ENCODE measurements around the gene MAPK11. TPM values are rescaled to one million over a fixed set of nuclear protein-coding genes. Genes with fewer than 3 reads are reported as not detected.

MAPK11 gene
- total RNA-seq, 1 donor from 2014 or later, result 11.3 TPM

GRCh38 chr22:50272044-50272802 lies 2.0 kb upstream of the MAPK11 start:
- Mint-ChIP-seq H3K9me3 (no peaks in the 10 kb centered on the region), H3K4me3 (no peak overlapping the region), H3K27ac (no peak overlapping the region), H3K27me3 (no peaks in the 10 kb centered on the region), H3K4me1 (peaks cover 17% of the 10 kb centered on the region), H3K36me3 (ENCODE audit: low read depth) (no peaks in the 10 kb centered on the region)
- CTCF ChIA-PET, result interaction anchor here (1.3 to 3.8 kb wide), 3 partner anchors 20 to 69 kb away, joined by 4 to 22 read pairs (median 11); partner anchors contain the start of gene DENND6B
- POLR2A ChIA-PET, result interaction anchor here (0.6 to 1.6 kb wide), 5 partner anchors 21 to 70 kb away, joined by 3 to 8 read pairs (median 5); partner anchors contain the start of gene HDAC10
- ATAC-seq (ENCODE audit: low read depth) (no peak), DNase-seq (no peak)
- no peak for TF ChIP-seq CTCF (IDR thresholded peaks at IDR 0.05)
- intact Hi-C loops (cut with micrococcal nuclease), result no loop called here

GRCh38 chr22:50271519-50271970 lies 1.4 kb upstream of the MAPK11 start:
- CTCF ChIA-PET, result interaction anchor here (1.3 to 3.8 kb wide), 3 partner anchors 19 to 70 kb away, joined by 4 to 22 read pairs (median 11); partner anchors contain the start of gene DENND6B

GRCh38 chr22:50270666-50271394 lies 650 bp upstream of the MAPK11 start:
- intact Hi-C loops (cut with micrococcal nuclease), result loop anchor here (1.0 to 2.0 kb wide), 4 partner anchors 9 to 349 kb away; no protein-coding TSS in a partner anchor
- no peaks in the 10 kb centered on the region for H3K36me3 Mint-ChIP-seq (ENCODE audit: low read depth)
- DNase-seq (peak; percentile 67), ATAC-seq (ENCODE audit: low read depth) (peak; percentile 46)
- H3K4me1 Mint-ChIP-seq, result peaks cover 17% of the 10 kb centered on the region
- ChIA-PET POLR2A (interaction anchor here (0.6 to 1.2 kb wide), 4 partner anchors 19 to 80 kb away, joined by 3 to 5 read pairs (median 4); partner anchors contain the start of gene TUBGCP6), CTCF (interaction anchor here (1.3 to 3.8 kb wide), 2 partner anchors 18 to 57 kb away, joined by 4 to 22 read pairs; partner anchors contain the start of gene DENND6B)
- no peak for TF ChIP-seq CTCF (IDR thresholded peaks at IDR 0.05)
- H3K9me3 Mint-ChIP-seq, result no peaks in the 10 kb centered on the region
- H3K27me3 Mint-ChIP-seq, result no peaks in the 10 kb centered on the region
- peak overlapping the region; percentile 73 for H3K4me3 Mint-ChIP-seq
- H3K27ac Mint-ChIP-seq, result no peak overlapping the region

More at GRCh38 chr22:50271519-50271970, 1.4 kb upstream of the MAPK11 start:
- Mint-ChIP-seq H3K4me3 (no peak overlapping the region), H3K27ac (no peak overlapping the region), H3K36me3 (ENCODE audit: low read depth) (no peaks in the 10 kb centered on the region), H3K4me1 (peaks cover 17% of the 10 kb centered on the region), H3K9me3 (no peaks in the 10 kb centered on the region), H3K27me3 (no peaks in the 10 kb centered on the region)
- POLR2A ChIA-PET, result interaction anchor here (0.6 to 1.6 kb wide), 3 partner anchors 20 to 63 kb away, joined by 3 to 5 read pairs (median 5); partner anchors contain the start of gene HDAC10
- intact Hi-C loops (cut with micrococcal nuclease), result loop anchor here (2.0 kb wide), 1 partner anchor 21 kb away; no protein-coding TSS in a partner anchor
- no peak for TF ChIP-seq CTCF (IDR thresholded peaks at IDR 0.05)
- DNase-seq (peak; percentile 56), ATAC-seq (ENCODE audit: low read depth) (peak; percentile 31)

GRCh38 chr22:50269573-50269969 lies 609 bp downstream of the MAPK11 start:
- ATAC-seq (ENCODE audit: low read depth), result no peak
- POLR2A ChIA-PET, result interaction anchor here (1.0 kb wide), 1 partner anchor 24 kb away, joined by 4 read pairs; the partner anchor contains the start of gene TUBGCP6
- H3K4me3 Mint-ChIP-seq, result peak overlapping the region; percentile 66
- no peak for TF ChIP-seq CTCF (IDR thresholded peaks at IDR 0.05)
- no peaks in the 10 kb centered on the region for H3K9me3 Mint-ChIP-seq
- intact Hi-C loops (cut with micrococcal nuclease), result no loop called here
- H3K27ac Mint-ChIP-seq, result no peak overlapping the region
- peaks cover 20% of the 10 kb centered on the region for H3K4me1 Mint-ChIP-seq
- DNase-seq, result no peak
- CTCF ChIA-PET, result no interaction called here
- H3K27me3 Mint-ChIP-seq, result no peaks in the 10 kb centered on the region
- H3K36me3 Mint-ChIP-seq (ENCODE audit: low read depth), result no peaks in the 10 kb centered on the region

All from activated B cell treated with CpG ODN at 0.5 μM for 24 hours (primary cell).